ENCODE measurements around the gene ZC3H12A. TPM values are rescaled to one million over a fixed set of nuclear protein-coding genes. Genes with fewer than 3 reads are reported as not detected.
A peak's percentile ranks its signal among the peaks of the same experiment; 100 is the strongest.
"Not testable (repeated sequence)": the region's sequence is repeated elsewhere in the genome, so short reads cannot be mapped to it uniquely, and the experiment has no call there.

The ZC3H12A gene
- total RNA-seq, 2 experiments from 2014 or later = 29.0 to 33.6 TPM

- Mint-ChIP-seq H3K9me3 (no peaks in the 10 kb centered on the region), H3K27me3 (ENCODE audit: low read depth) (no peaks in the 10 kb centered on the region), H3K4me3 (no peak overlapping the region), H3K36me3 (ENCODE audit: low read depth) (peaks cover 11% of the 10 kb centered on the region), H3K4me1 (ENCODE audit: low read depth) (peaks cover 22% of the 10 kb centered on the region), H3K27ac (peak overlapping the region; percentile 59)
- CTCF ChIA-PET = interaction anchor here (0.7 to 10.8 kb wide), 3 partner anchors 21 to 1027 kb away, joined by 3 to 287 read pairs (median 4); partner anchors contain the start of gene MEAF6
- intact Hi-C loops (cut with micrococcal nuclease) = no loop called here
- no peak for DNase-seq
Observed at GRCh38 chr1:37493336-37494098, 19.1 kb downstream of the ZC3H12A start.

- peaks cover 23% of the 10 kb centered on the region for H3K4me1 Mint-ChIP-seq (ENCODE audit: low read depth)
- no peaks in the 10 kb centered on the region for H3K27me3 Mint-ChIP-seq (ENCODE audit: low read depth)
- intact Hi-C loops (cut with micrococcal nuclease) = no loop called here
- no peak overlapping the region for H3K27ac Mint-ChIP-seq
- H3K36me3 Mint-ChIP-seq (ENCODE audit: low read depth) = peaks cover 13% of the 10 kb centered on the region
- CTCF ChIA-PET = interaction anchor here (1.0 to 8.8 kb wide), 5 partner anchors 9 to 188 kb away, joined by 3 to 83 read pairs (median 4); no protein-coding TSS in a partner anchor
- H3K9me3 Mint-ChIP-seq = no peaks in the 10 kb centered on the region
- DNase-seq = no peak
- H3K4me3 Mint-ChIP-seq = no peak overlapping the region
Observed at GRCh38 chr1:37495875-37496274, 21.5 kb downstream of the ZC3H12A start.

- CTCF ChIA-PET = interaction anchor here (0.6 to 8.8 kb wide), 3 partner anchors 11 to 65 kb away, joined by 3 to 83 read pairs (median 3); partner anchors contain the start of gene MEAF6
- intact Hi-C loops (cut with micrococcal nuclease) = no loop called here
- Mint-ChIP-seq H3K4me3 (no peak overlapping the region), H3K9me3 (no peaks in the 10 kb centered on the region), H3K27me3 (ENCODE audit: low read depth) (no peaks in the 10 kb centered on the region), H3K36me3 (ENCODE audit: low read depth) (peaks cover 14% of the 10 kb centered on the region), H3K4me1 (ENCODE audit: low read depth) (peaks cover 22% of the 10 kb centered on the region), H3K27ac (no peak overlapping the region)
- DNase-seq = no peak
Observed at GRCh38 chr1:37497832-37498231, 23.5 kb downstream of the ZC3H12A start.

GRCh38 chr1:37498872-37499617 is 24.7 kb downstream of the ZC3H12A start:
- H3K27me3 Mint-ChIP-seq (ENCODE audit: low read depth) = no peaks in the 10 kb centered on the region
- DNase-seq = no peak
- CTCF ChIA-PET = interaction anchor here (0.9 to 8.8 kb wide), 2 partner anchors 12 to 20 kb away, joined by 5 to 83 read pairs; no protein-coding TSS in a partner anchor
- H3K4me3 Mint-ChIP-seq = no peak overlapping the region
- H3K27ac Mint-ChIP-seq = no peak overlapping the region
- intact Hi-C loops (cut with micrococcal nuclease) = no loop called here
- H3K9me3 Mint-ChIP-seq = no peaks in the 10 kb centered on the region
- peaks cover 9% of the 10 kb centered on the region for H3K36me3 Mint-ChIP-seq (ENCODE audit: low read depth)
- peaks cover 12% of the 10 kb centered on the region for H3K4me1 Mint-ChIP-seq (ENCODE audit: low read depth)

- Mint-ChIP-seq H3K36me3 (ENCODE audit: low read depth) (peaks cover 15% of the 10 kb centered on the region), H3K9me3 (no peaks in the 10 kb centered on the region), H3K27me3 (ENCODE audit: low read depth) (no peaks in the 10 kb centered on the region), H3K27ac (no peak overlapping the region), H3K4me1 (ENCODE audit: low read depth) (peaks cover 14% of the 10 kb centered on the region), H3K4me3 (no peak overlapping the region)
- intact Hi-C loops (cut with micrococcal nuclease) = no loop called here
- DNase-seq = no peak
- CTCF ChIA-PET = interaction anchor here (8.8 kb wide), 1 partner anchor 15 kb away, joined by 83 read pairs; no protein-coding TSS in a partner anchor
Observed at GRCh38 chr1:37501661-37502060, 27.3 kb downstream of the ZC3H12A start.

- no peaks in the 10 kb centered on the region for H3K9me3 Mint-ChIP-seq
- H3K27me3 Mint-ChIP-seq (ENCODE audit: low read depth) = no peaks in the 10 kb centered on the region
- H3K27ac Mint-ChIP-seq = no peak overlapping the region
- no peak overlapping the region for H3K4me3 Mint-ChIP-seq
- CTCF ChIA-PET = interaction anchor here (8.8 kb wide), 1 partner anchor 15 kb away, joined by 83 read pairs; no protein-coding TSS in a partner anchor
- intact Hi-C loops (cut with micrococcal nuclease) = no loop called here
- H3K36me3 Mint-ChIP-seq (ENCODE audit: low read depth) = peaks cover 15% of the 10 kb centered on the region
- H3K4me1 Mint-ChIP-seq (ENCODE audit: low read depth) = peaks cover 13% of the 10 kb centered on the region
- DNase-seq = no peak
Observed at GRCh38 chr1:37502104-37502503, 27.7 kb downstream of the ZC3H12A start.

GRCh38 chr1:37502791-37503190 is 28.4 kb downstream of the ZC3H12A start:
- peaks cover 14% of the 10 kb centered on the region for H3K4me1 Mint-ChIP-seq (ENCODE audit: low read depth)
- H3K27me3 Mint-ChIP-seq (ENCODE audit: low read depth); DNase-seq; H3K4me3 Mint-ChIP-seq; H3K27ac Mint-ChIP-seq; H3K9me3 Mint-ChIP-seq; intact Hi-C loops (cut with micrococcal nuclease): not testable (repeated sequence)
- CTCF ChIA-PET = interaction anchor here (0.6 to 8.8 kb wide), 3 partner anchors 12 to 499 kb away, joined by 3 to 83 read pairs (median 3); partner anchors contain the start of gene MEAF6
- peaks cover 20% of the 10 kb centered on the region for H3K36me3 Mint-ChIP-seq (ENCODE audit: low read depth)

- no peak overlapping the region for H3K27ac Mint-ChIP-seq
- no peak for DNase-seq
- peaks cover 25% of the 10 kb centered on the region for H3K4me1 Mint-ChIP-seq (ENCODE audit: low read depth)
Observed at GRCh38 chr1:37506740-37507139, 32.4 kb downstream of the ZC3H12A start.

GRCh38 chr1:37509181-37509580 is 34.8 kb downstream of the ZC3H12A start:
- CTCF ChIA-PET = interaction anchor here (0.8 to 1.6 kb wide), 5 partner anchors 14 to 54 kb away, joined by 3 to 9 read pairs (median 3); no protein-coding TSS in a partner anchor
- Mint-ChIP-seq H3K27me3 (ENCODE audit: low read depth) (no peaks in the 10 kb centered on the region), H3K4me1 (ENCODE audit: low read depth) (peaks cover 41% of the 10 kb centered on the region), H3K4me3 (no peak overlapping the region), H3K9me3 (no peaks in the 10 kb centered on the region), H3K27ac (no peak overlapping the region), H3K36me3 (ENCODE audit: low read depth) (peaks cover 30% of the 10 kb centered on the region)
- no peak for DNase-seq
- intact Hi-C loops (cut with micrococcal nuclease) = no loop called here

More at GRCh38 chr1:37506740-37507139, 32.4 kb downstream of the ZC3H12A start:
- H3K9me3 Mint-ChIP-seq = no peaks in the 10 kb centered on the region
- intact Hi-C loops (cut with micrococcal nuclease) = no loop called here
- peaks cover 25% of the 10 kb centered on the region for H3K36me3 Mint-ChIP-seq (ENCODE audit: low read depth)
- H3K4me3 Mint-ChIP-seq = no peak overlapping the region
- CTCF ChIA-PET = interaction anchor here (0.9 to 1.1 kb wide), 2 partner anchors 20 to 50 kb away, joined by 3 to 4 read pairs; no protein-coding TSS in a partner anchor
- H3K27me3 Mint-ChIP-seq (ENCODE audit: low read depth) = no peaks in the 10 kb centered on the region

GRCh38 chr1:37513795-37514349 is 39.5 kb downstream of the ZC3H12A start:
- H3K27ac Mint-ChIP-seq = peak overlapping the region; percentile 91
- H3K27me3 Mint-ChIP-seq (ENCODE audit: low read depth) = no peaks in the 10 kb centered on the region
- H3K4me1 Mint-ChIP-seq (ENCODE audit: low read depth) = peaks cover 39% of the 10 kb centered on the region
- CTCF ChIA-PET = interaction anchor here (1.0 to 1.7 kb wide), 7 partner anchors 11 to 170 kb away, joined by 3 to 4 read pairs (median 3); no protein-coding TSS in a partner anchor
- peaks cover 13% of the 10 kb centered on the region for H3K36me3 Mint-ChIP-seq (ENCODE audit: low read depth)
- H3K9me3 Mint-ChIP-seq = no peaks in the 10 kb centered on the region
- peak overlapping the region; percentile 91 for H3K4me3 Mint-ChIP-seq
- peak; percentile 74 for DNase-seq
- intact Hi-C loops (cut with micrococcal nuclease) = loop anchor here (1.0 to 10.0 kb wide), 5 partner anchors 35 to 1359 kb away; partner anchors contain the start of genes MAP7D1, MTF1, SF3A3 and SNIP1

GRCh38 chr1:37514350-37515184 is 40.2 kb downstream of the ZC3H12A start, which contains the start of gene MEAF6:
Gene MEAF6, minus strand, starts transcription at chr1:37514766. Its CDS starts 20 bp downstream, at chr1:37514746.
- intact Hi-C loops (cut with micrococcal nuclease) = loop anchor here (1.0 to 10.0 kb wide), 5 partner anchors 35 to 1360 kb away; partner anchors contain the start of genes MAP7D1, MTF1, SF3A3 and SNIP1
- Mint-ChIP-seq H3K36me3 (ENCODE audit: low read depth) (peaks cover 8% of the 10 kb centered on the region), H3K4me3 (peak within 1 kb of the TSS; percentile 91), H3K27ac (peak within 1 kb of the TSS; percentile 95), H3K9me3 (no peaks in the 10 kb centered on the region), H3K27me3 (ENCODE audit: low read depth) (no peaks in the 10 kb centered on the region), H3K4me1 (ENCODE audit: low read depth) (peaks cover 40% of the 10 kb centered on the region)
- CTCF ChIA-PET = interaction anchor here (0.9 to 1.7 kb wide), 12 partner anchors 12 to 170 kb away, joined by 3 to 4 read pairs (median 4); no protein-coding TSS in a partner anchor
- peak; percentile 81 for DNase-seq

Data from activated naive CD4-positive, alpha-beta T cell treated with anti-CD3 and anti-CD28 coated beads for 36 hours (primary cell).